Subcutaneous adipose tissue (tissue), 4 donors: Measurements from ENCODE around the gene RFX7. TPM values are rescaled to one million over a fixed set of nuclear protein-coding genes. Genes with fewer than 3 reads are reported as not detected.

Experiments
- CTCF ChIP-seq: fragments of 450-650 bp; IDR thresholded peaks from one replicate; pipeline ENCODE4 v1.5.1; 2016; ENCODE audit warnings: low read depth, mild to moderate bottlenecking, control low read depth, antibody characterized with exemption, moderate library complexity
- total RNA-seq, 4 donors: library from RNA; depleted of rRNA; stranded (reverse); fragments of >200 nt; gene quantifications; one replicate each; pipeline ENCODE4 v1.1.0, GENCODE V29; 2016

The RFX7 gene
- total RNA-seq, 4 donors from 2014 or later = 6.0 to 10.2 (median 8.3) TPM

DNA sequence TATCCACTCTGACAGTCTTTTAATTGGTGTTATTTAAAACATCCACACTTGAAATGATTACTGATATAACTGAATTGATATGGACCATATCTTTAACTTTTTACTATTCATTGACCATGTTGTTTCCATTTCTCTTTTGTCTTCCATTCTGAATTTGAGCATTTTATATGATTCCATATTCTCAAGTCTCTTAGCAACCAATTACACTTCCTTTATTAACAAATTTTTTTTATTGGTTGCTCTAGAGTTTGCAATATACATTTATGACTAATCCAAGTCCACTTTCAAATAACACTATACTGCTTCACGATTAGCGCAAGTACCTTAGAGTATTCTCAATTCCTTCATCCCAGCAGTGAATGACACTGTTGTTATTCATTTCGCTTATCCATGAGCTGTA, 16.4 kb downstream of the RFX7 start:
- no peak for TF ChIP-seq CTCF

DNA sequence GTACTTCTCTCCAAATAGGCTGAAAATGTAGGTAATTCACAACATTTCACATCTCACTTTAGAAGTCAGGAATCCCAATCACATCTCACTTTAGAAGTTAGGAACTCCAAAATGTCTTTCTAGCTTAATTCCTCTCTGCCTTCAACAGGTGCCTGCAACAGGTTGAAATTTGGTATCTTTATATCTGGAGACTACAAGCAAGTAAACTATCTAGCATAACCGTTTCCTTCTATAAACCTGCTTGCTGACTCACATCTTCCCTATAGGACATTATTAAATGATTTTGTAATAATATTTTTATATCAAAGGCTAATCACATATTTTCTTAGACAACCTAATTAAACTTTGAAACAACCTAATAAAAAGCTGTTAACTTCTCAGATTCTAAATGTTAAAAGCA, 18.2 kb downstream of the RFX7 start:
- TF ChIP-seq CTCF = no peak

- TF ChIP-seq CTCF = no peak
Observed at GRCh38 chr15:56222302-56222701, 21.4 kb downstream of the RFX7 start.

GRCh38 chr15:56217341-56217740, 26.3 kb downstream of the RFX7 start:
- TF ChIP-seq CTCF = no peak

DNA sequence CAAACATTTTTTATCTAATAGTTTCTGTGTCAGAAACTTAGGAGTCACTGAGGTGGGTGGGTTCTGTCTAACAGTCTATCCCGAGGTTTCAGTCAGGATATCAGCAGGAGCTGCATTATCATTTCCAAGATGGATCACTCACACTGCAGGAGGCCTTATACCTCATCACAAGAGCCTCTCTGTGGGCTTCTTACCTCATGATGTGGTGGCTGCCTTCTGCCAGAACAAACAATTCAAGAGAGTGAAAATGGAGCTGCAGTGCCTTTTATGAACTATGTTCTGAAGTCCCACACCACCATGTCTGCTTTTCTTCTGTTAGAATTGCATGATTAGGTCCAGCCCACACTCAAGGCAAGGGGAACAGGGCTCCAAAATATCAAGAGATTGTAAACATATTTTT, 27.9 kb downstream of the RFX7 start:
- TF ChIP-seq CTCF = no peak

GRCh38 chr15:56211960-56212550, 31.6 kb downstream of the RFX7 start:
- TF ChIP-seq CTCF = no peak

DNA sequence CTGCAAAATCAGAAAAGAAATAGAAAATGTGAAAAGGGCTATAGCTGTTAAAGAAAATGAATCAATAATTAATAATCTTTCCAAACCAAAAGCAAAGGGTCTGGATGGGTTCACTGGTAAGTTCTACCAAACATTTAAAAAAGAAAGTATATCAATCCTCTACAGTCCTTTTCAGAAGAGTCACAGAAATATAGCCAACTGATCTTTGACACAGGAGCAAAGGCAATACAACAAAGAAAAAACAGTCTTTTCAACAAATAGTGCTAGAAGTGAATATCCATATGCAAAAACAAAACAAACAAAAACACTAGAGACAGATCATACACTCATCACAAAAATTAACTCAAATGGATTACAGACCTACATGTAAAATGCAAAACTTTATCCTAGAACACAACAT, 32.6 kb downstream of the RFX7 start:
- no peak for TF ChIP-seq CTCF
